Choroid plexus epithelial cell (primary cell): ENCODE data around the gene NADK.

ENCODE experiments used
- DNase-seq: peaks from one replicate; pipeline ENCODE4 v3.0.0-alpha.2; 2010; ENCODE audit warnings: low read depth
- H3K4me3 ChIP-seq: 2 replicates; pipeline ENCODE4 v1.5.1; 2011; ENCODE audit warnings: low read depth, mild to moderate bottlenecking, control low read depth, low read length, moderate library complexity
- CTCF ChIP-seq: conservative IDR thresholded peaks from 2 replicates; pipeline ENCODE4 v1.5.1; 2011; ENCODE audit warnings: low read depth, mild to moderate bottlenecking, control low read depth, inconsistent platforms, low read length, moderate library complexity

NADK gene

GRCh38 chr1:1777950-1778662 is at the start of gene NADK:
NADK (minus strand) TSS chr1:1778470; CDS start chr1:1765406, 13,064 bp downstream.
- peak; percentile 46 for DNase-seq
- TF ChIP-seq CTCF, result no peak
- peak within 1 kb of the TSS; percentile 97 for H3K4me3 ChIP-seq

GRCh38 chr1:1827089-1827848 is 49.0 kb upstream of the NADK start:
- DNase-seq, result no peak
- H3K4me3 ChIP-seq, result no peak overlapping the region
- no peak for TF ChIP-seq CTCF

- no peak overlapping the region for H3K4me3 ChIP-seq
- DNase-seq, result no peak
- no peak for TF ChIP-seq CTCF
Observed at GRCh38 chr1:1826356-1827088, 48.3 kb upstream of the NADK start.

GRCh38 chr1:1825217-1825616 is 46.9 kb upstream of the NADK start:
- no peak overlapping the region for H3K4me3 ChIP-seq
- no peak for DNase-seq
- TF ChIP-seq CTCF, result no peak

GRCh38 chr1:1819762-1820161 is 41.5 kb upstream of the NADK start:
- H3K4me3 ChIP-seq, result no peak overlapping the region
- TF ChIP-seq CTCF, result no peak
- DNase-seq, result no peak

GRCh38 chr1:1817221-1817620 is 39.0 kb upstream of the NADK start:
- no peak for DNase-seq
- no peak overlapping the region for H3K4me3 ChIP-seq
- TF ChIP-seq CTCF, result no peak
